ENCODE data around the gene NR3C1.
"Not testable (repeated sequence)": the region's sequence is repeated elsewhere in the genome, so short reads cannot be mapped to it uniquely, and the experiment has no call there.

NR3C1 gene

DNA sequence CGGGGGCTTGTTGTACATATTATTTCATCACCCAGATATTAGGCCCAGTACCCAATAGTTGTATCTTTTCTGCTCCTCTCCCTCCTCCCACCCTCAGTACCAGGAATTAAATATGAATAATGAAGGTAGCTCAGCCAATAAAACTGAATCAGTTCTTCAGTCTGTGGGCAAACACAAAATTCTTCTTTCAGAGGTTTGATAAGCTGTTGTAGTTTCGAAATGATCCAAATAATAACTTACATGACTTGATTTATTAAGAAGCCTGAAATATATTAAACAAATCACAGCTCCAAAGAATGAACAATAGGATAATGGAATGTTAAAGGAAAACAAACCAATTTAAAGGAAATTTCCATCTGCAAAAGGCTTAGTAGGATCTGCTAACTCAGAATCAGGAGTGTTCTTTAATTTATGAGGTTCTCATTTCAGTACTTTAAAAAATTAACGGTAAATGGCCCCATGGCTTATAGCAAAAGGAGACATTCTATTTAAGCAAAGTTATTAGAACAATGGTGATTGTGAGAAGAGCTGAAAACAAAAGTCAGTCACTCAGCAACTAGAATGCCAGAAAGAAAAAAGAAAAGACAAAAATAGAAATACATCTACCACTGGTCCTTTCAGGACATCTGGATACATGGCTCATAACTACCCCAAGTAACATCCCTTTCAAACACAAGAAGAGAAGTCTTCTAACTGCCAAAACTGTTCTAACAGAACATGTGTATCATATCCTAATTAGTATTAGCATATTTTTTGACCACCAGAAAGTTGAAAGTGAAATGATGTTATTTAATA lies 62.4 kb downstream of the NR3C1 start:
- H3K36me3 ChIP-seq (ENCODE audit: control insufficient read depth in 4 of 4, insufficient read depth in 4 of 4, low read length in 3 of 4), result peaks cover 0 to 4% (median 3%) of the 10 kb centered on the region in 4 experiments
- no peak overlapping the region for H3K4me3 ChIP-seq (ENCODE audit: control insufficient read depth in 1 of 7, extremely low read depth in 1 of 7, insufficient read depth in 4 of 7, low read depth in 2 of 7, low read length in 6 of 7)
- WGBS (ENCODE audit: insufficient coverage), result no CpG with 5 or more reads among the region's 3 CpGs
- no peaks in the 10 kb centered on the region for H3K9me3 ChIP-seq (ENCODE audit: control extremely low read depth in 1 of 5, control insufficient read depth in 4 of 5, insufficient read depth in 2 of 5, low read depth in 1 of 5, low read length in 4 of 5)
- POLR2A ChIA-PET, result no interaction called here
- H3K27ac ChIP-seq (ENCODE audit: insufficient read depth in 1 of 2, low read depth in 1 of 2, low read length in 2 of 2, poor library complexity in 1 of 2, severe bottlenecking in 2 of 2), result no peak overlapping the region
- no peaks in the 10 kb centered on the region for H3K27me3 ChIP-seq (replicated peaks in 2 of 5; ENCODE audit: control insufficient read depth in 4 of 5, insufficient read depth in 5 of 5, low read length in 4 of 5)
- CTCF ChIA-PET, result no interaction called here
- peaks cover 0 to 2% (median 0%) of the 10 kb centered on the region in 4 experiments for H3K4me1 ChIP-seq (ENCODE audit: control extremely low read depth in 1 of 4, control insufficient read depth in 4 of 4, insufficient read depth in 4 of 4, low read length in 3 of 4)
- DNase-seq, result no peak

DNA sequence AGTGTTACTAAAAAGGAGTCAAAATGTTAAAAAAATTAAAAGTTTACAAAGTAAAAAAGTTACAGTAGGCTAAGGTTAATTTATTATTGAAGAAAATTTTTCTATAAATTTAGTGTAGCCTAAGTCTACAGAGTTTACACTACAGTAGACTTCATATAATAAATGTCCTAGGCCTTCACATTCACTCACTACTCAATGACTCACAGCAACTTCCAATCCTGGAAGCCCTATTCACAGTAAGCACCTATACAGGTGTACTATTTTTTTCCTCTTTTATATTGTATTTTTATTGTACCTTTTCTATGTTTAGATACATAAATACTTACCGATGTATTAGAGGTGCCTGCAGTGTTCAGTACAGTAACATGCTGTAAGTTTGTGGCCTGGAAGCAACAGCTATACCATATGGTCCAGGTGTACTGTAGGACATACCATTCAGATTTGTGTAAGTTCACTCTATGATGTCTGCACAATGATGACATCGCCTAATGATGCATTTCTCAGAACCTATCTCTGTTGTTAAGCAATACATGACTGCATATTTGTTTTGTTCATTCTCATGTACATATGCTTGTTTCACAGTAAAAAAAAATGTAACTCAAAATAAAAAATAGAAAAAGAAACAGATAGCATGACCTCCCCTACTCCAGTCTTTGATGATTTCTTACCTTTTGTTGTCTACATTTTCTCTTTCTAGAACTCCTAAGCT lies 64.7 kb downstream of the NR3C1 start:
- WGBS (ENCODE audit: insufficient coverage), result no CpG with 5 or more reads among the region's 2 CpGs
- ChIA-PET CTCF (interaction anchor here (1.1 to 1.3 kb wide), 3 partner anchors 9 to 15 kb away, joined by 3 to 4 read pairs (median 4); no protein-coding TSS in a partner anchor), POLR2A (no interaction called here)
- no peaks in the 10 kb centered on the region for H3K4me1 ChIP-seq (ENCODE audit: control extremely low read depth in 1 of 4, control insufficient read depth in 4 of 4, insufficient read depth in 4 of 4, low read length in 3 of 4)
- H3K4me3 ChIP-seq (ENCODE audit: control insufficient read depth in 1 of 7, extremely low read depth in 1 of 7, insufficient read depth in 4 of 7, low read depth in 2 of 7, low read length in 6 of 7), result no peak overlapping the region
- no peak for DNase-seq
- peaks cover 0 to 6% (median 1%) of the 10 kb centered on the region in 4 experiments for H3K36me3 ChIP-seq (ENCODE audit: control insufficient read depth in 4 of 4, insufficient read depth in 4 of 4, low read length in 3 of 4)
- H3K9me3 ChIP-seq (ENCODE audit: control extremely low read depth in 1 of 5, control insufficient read depth in 4 of 5, insufficient read depth in 2 of 5, low read depth in 1 of 5, low read length in 4 of 5), result no peaks in the 10 kb centered on the region
- no peak overlapping the region for H3K27ac ChIP-seq (ENCODE audit: insufficient read depth in 1 of 2, low read depth in 1 of 2, low read length in 2 of 2, poor library complexity in 1 of 2, severe bottlenecking in 2 of 2)
- H3K27me3 ChIP-seq (replicated peaks in 2 of 5; ENCODE audit: control insufficient read depth in 4 of 5, insufficient read depth in 5 of 5, low read length in 4 of 5), result no peaks in the 10 kb centered on the region

- CTCF ChIA-PET, result interaction anchor here (1.3 kb wide), 1 partner anchor 12 kb away, joined by 4 read pairs; no protein-coding TSS in a partner anchor
- H3K4me1 ChIP-seq (ENCODE audit: control extremely low read depth in 1 of 4, control insufficient read depth in 4 of 4, insufficient read depth in 4 of 4, low read length in 3 of 4), result no peaks in the 10 kb centered on the region
- POLR2A ChIA-PET, result no interaction called here
- H3K36me3 ChIP-seq (ENCODE audit: control insufficient read depth in 4 of 4, insufficient read depth in 4 of 4, low read length in 3 of 4), result peaks cover 0 to 6% (median 1%) of the 10 kb centered on the region in 4 experiments
- H3K4me3 ChIP-seq (ENCODE audit: control insufficient read depth in 1 of 7, extremely low read depth in 1 of 7, insufficient read depth in 4 of 7, low read depth in 2 of 7, low read length in 6 of 7), result no peak overlapping the region
- WGBS (ENCODE audit: insufficient coverage), result no CpG with 5 or more reads among the region's 3 CpGs
- H3K9me3 ChIP-seq (ENCODE audit: control extremely low read depth in 1 of 5, control insufficient read depth in 4 of 5, insufficient read depth in 2 of 5, low read depth in 1 of 5, low read length in 4 of 5), result no peaks in the 10 kb centered on the region
- no peak for DNase-seq
- no peak overlapping the region for H3K27ac ChIP-seq (ENCODE audit: insufficient read depth in 1 of 2, low read depth in 1 of 2, low read length in 2 of 2, poor library complexity in 1 of 2, severe bottlenecking in 2 of 2)
- H3K27me3 ChIP-seq (replicated peaks in 2 of 5; ENCODE audit: control insufficient read depth in 4 of 5, insufficient read depth in 5 of 5, low read length in 4 of 5), result no peaks in the 10 kb centered on the region
Observed at GRCh38 chr5:143337946-143338345, 65.5 kb downstream of the NR3C1 start.

GRCh38 chr5:143336485-143336884 lies 67.0 kb downstream of the NR3C1 start:
- POLR2A ChIA-PET, result no interaction called here
- CTCF ChIA-PET, result interaction anchor here (0.8 to 1.2 kb wide), 3 partner anchors 9 to 19 kb away, joined by 3 to 4 read pairs (median 3); no protein-coding TSS in a partner anchor
- no peak overlapping the region for H3K4me3 ChIP-seq (ENCODE audit: control insufficient read depth in 1 of 7, extremely low read depth in 1 of 7, insufficient read depth in 4 of 7, low read depth in 2 of 7, low read length in 6 of 7)

GRCh38 chr5:143334903-143335302 lies 68.6 kb downstream of the NR3C1 start:
- CTCF ChIA-PET, result no interaction called here
- Histone ChIP-seq H3K27me3 (replicated peaks in 2 of 5; ENCODE audit: control insufficient read depth in 4 of 5, insufficient read depth in 5 of 5, low read length in 4 of 5) (no peaks in the 10 kb centered on the region), H3K4me1 (ENCODE audit: control extremely low read depth in 1 of 4, control insufficient read depth in 4 of 4, insufficient read depth in 4 of 4, low read length in 3 of 4) (no peaks in the 10 kb centered on the region), H3K36me3 (ENCODE audit: control insufficient read depth in 4 of 4, insufficient read depth in 4 of 4, low read length in 3 of 4) (peaks cover 0 to 10% (median 4%) of the 10 kb centered on the region in 4 experiments), H3K9me3 (ENCODE audit: control extremely low read depth in 1 of 5, control insufficient read depth in 4 of 5, insufficient read depth in 2 of 5, low read depth in 1 of 5, low read length in 4 of 5) (no peaks in the 10 kb centered on the region), H3K4me3 (ENCODE audit: control insufficient read depth in 1 of 7, extremely low read depth in 1 of 7, insufficient read depth in 4 of 7, low read depth in 2 of 7, low read length in 6 of 7) (no peak overlapping the region), H3K27ac (ENCODE audit: insufficient read depth in 1 of 2, low read depth in 1 of 2, low read length in 2 of 2, poor library complexity in 1 of 2, severe bottlenecking in 2 of 2) (no peak overlapping the region)
- WGBS (ENCODE audit: insufficient coverage), result no CpG with 5 or more reads among the region's 3 CpGs
- POLR2A ChIA-PET, result no interaction called here
- no peak for DNase-seq

More at GRCh38 chr5:143336485-143336884, 67.0 kb downstream of the NR3C1 start:
- no peak for DNase-seq
- no peaks in the 10 kb centered on the region for H3K9me3 ChIP-seq (ENCODE audit: control extremely low read depth in 1 of 5, control insufficient read depth in 4 of 5, insufficient read depth in 2 of 5, low read depth in 1 of 5, low read length in 4 of 5)
- H3K27me3 ChIP-seq (replicated peaks in 2 of 5; ENCODE audit: control insufficient read depth in 4 of 5, insufficient read depth in 5 of 5, low read length in 4 of 5), result no peaks in the 10 kb centered on the region
- no peak overlapping the region for H3K27ac ChIP-seq (ENCODE audit: insufficient read depth in 1 of 2, low read depth in 1 of 2, low read length in 2 of 2, poor library complexity in 1 of 2, severe bottlenecking in 2 of 2)
- H3K36me3 ChIP-seq (ENCODE audit: control insufficient read depth in 4 of 4, insufficient read depth in 4 of 4, low read length in 3 of 4), result peaks cover 0 to 6% (median 4%) of the 10 kb centered on the region in 4 experiments
- H3K4me1 ChIP-seq (ENCODE audit: control extremely low read depth in 1 of 4, control insufficient read depth in 4 of 4, insufficient read depth in 4 of 4, low read length in 3 of 4), result no peaks in the 10 kb centered on the region
- 97% methylated on average over 3 of the region's 6 CpGs for WGBS (ENCODE audit: insufficient coverage)

GRCh38 chr5:143334380-143334779 lies 69.1 kb downstream of the NR3C1 start:
- H3K27me3 ChIP-seq (replicated peaks in 2 of 5; ENCODE audit: control insufficient read depth in 4 of 5, insufficient read depth in 5 of 5, low read length in 4 of 5); H3K4me3 ChIP-seq (ENCODE audit: control insufficient read depth in 1 of 7, extremely low read depth in 1 of 7, insufficient read depth in 4 of 7, low read depth in 2 of 7, low read length in 6 of 7); H3K36me3 ChIP-seq (ENCODE audit: control insufficient read depth in 4 of 4, insufficient read depth in 4 of 4, low read length in 3 of 4); POLR2A ChIA-PET; DNase-seq; H3K27ac ChIP-seq (ENCODE audit: insufficient read depth in 1 of 2, low read depth in 1 of 2, low read length in 2 of 2, poor library complexity in 1 of 2, severe bottlenecking in 2 of 2); CTCF ChIA-PET; H3K9me3 ChIP-seq (ENCODE audit: control extremely low read depth in 1 of 5, control insufficient read depth in 4 of 5, insufficient read depth in 2 of 5, low read depth in 1 of 5, low read length in 4 of 5); H3K4me1 ChIP-seq (ENCODE audit: control extremely low read depth in 1 of 4, control insufficient read depth in 4 of 4, insufficient read depth in 4 of 4, low read length in 3 of 4): not testable (repeated sequence)
- WGBS (ENCODE audit: insufficient coverage), result 100% methylated on average over 1 of the region's 3 CpGs

DNA sequence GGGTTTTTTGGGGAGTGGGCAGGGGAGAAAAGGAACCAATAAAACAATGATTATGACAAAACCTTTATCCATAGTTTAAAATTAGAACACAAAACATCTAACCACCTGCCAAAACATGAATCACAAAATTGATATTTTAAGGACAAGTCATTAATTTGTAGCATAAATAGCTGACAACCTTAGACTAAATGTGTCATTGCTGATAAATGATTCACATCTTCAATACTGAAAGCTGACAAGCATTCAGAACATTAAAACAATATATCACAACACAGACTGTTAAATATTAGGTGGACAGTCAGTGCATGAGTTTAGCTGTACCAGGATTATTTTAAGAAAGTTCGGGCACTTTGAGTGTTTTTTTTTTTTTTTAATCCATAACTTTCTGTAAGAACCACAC lies 71.5 kb downstream of the NR3C1 start:
- peaks cover 0 to 12% (median 4%) of the 10 kb centered on the region in 4 experiments for H3K36me3 ChIP-seq (ENCODE audit: control insufficient read depth in 4 of 4, insufficient read depth in 4 of 4, low read length in 3 of 4)
- H3K9me3 ChIP-seq (ENCODE audit: control extremely low read depth in 1 of 5, control insufficient read depth in 4 of 5, insufficient read depth in 2 of 5, low read depth in 1 of 5, low read length in 4 of 5), result peaks cover 0 to 17% (median 4%) of the 10 kb centered on the region in 5 experiments
- DNase-seq, result no peak
- ChIA-PET CTCF (no interaction called here), POLR2A (no interaction called here)
- WGBS (ENCODE audit: insufficient coverage), result no CpG with 5 or more reads among the region's 1 CpG
- no peaks in the 10 kb centered on the region for H3K4me1 ChIP-seq (ENCODE audit: control extremely low read depth in 1 of 4, control insufficient read depth in 4 of 4, insufficient read depth in 4 of 4, low read length in 3 of 4)
- no peaks in the 10 kb centered on the region for H3K27me3 ChIP-seq (replicated peaks in 2 of 5; ENCODE audit: control insufficient read depth in 4 of 5, insufficient read depth in 5 of 5, low read length in 4 of 5)
- H3K4me3 ChIP-seq (ENCODE audit: control insufficient read depth in 1 of 7, extremely low read depth in 1 of 7, insufficient read depth in 4 of 7, low read depth in 2 of 7, low read length in 6 of 7), result no peak overlapping the region
- H3K27ac ChIP-seq (ENCODE audit: insufficient read depth in 1 of 2, low read depth in 1 of 2, low read length in 2 of 2, poor library complexity in 1 of 2, severe bottlenecking in 2 of 2), result no peak overlapping the region
